ENCODE measurements around the gene TSHZ2.

TSHZ2 gene

GRCh38 chr20:53409447-53409717 is 437.2 kb downstream of the TSHZ2 start:
- TF ChIP-seq REST (IDR thresholded peaks at IDR 0.05; ENCODE audit: insufficient read depth in 1 of 2, low read depth in 2 of 2, low read length in 2 of 2) (no peak), FOXP2 (optimal IDR thresholded peaks at IDR 0.05; ENCODE audit: borderline replicate concordance, extremely low read depth, extremely low read length, insufficient read depth) (no peak), TAF1 (IDR thresholded peaks at IDR 0.05; ENCODE audit: borderline replicate concordance, insufficient read depth, low read length) (no peak), POLR2AphosphoS5 (IDR thresholded peaks at IDR 0.05; ENCODE audit: low read depth, low read length) (no peak), SIN3A (IDR thresholded peaks at IDR 0.05; ENCODE audit: borderline replicate concordance, insufficient read depth, low read length) (no peak)

GRCh38 chr20:53411129-53411528 is 439.0 kb downstream of the TSHZ2 start:
- TF ChIP-seq FOXP2 (optimal IDR thresholded peaks at IDR 0.05; ENCODE audit: borderline replicate concordance, extremely low read depth, extremely low read length, insufficient read depth) (no peak), TAF1 (IDR thresholded peaks at IDR 0.05; ENCODE audit: borderline replicate concordance, insufficient read depth, low read length) (no peak), REST (IDR thresholded peaks at IDR 0.05; ENCODE audit: insufficient read depth in 1 of 2, low read depth in 2 of 2, low read length in 2 of 2) (no peak), SIN3A (IDR thresholded peaks at IDR 0.05; ENCODE audit: borderline replicate concordance, insufficient read depth, low read length) (no peak), POLR2AphosphoS5 (IDR thresholded peaks at IDR 0.05; ENCODE audit: low read depth, low read length) (no peak)

GRCh38 chr20:53411891-53412290 is 439.7 kb downstream of the TSHZ2 start:
- TF ChIP-seq FOXP2 (optimal IDR thresholded peaks at IDR 0.05; ENCODE audit: borderline replicate concordance, extremely low read depth, extremely low read length, insufficient read depth) (no peak), REST (IDR thresholded peaks at IDR 0.05; ENCODE audit: insufficient read depth in 1 of 2, low read depth in 2 of 2, low read length in 2 of 2) (no peak), POLR2AphosphoS5 (IDR thresholded peaks at IDR 0.05; ENCODE audit: low read depth, low read length) (no peak), TAF1 (IDR thresholded peaks at IDR 0.05; ENCODE audit: borderline replicate concordance, insufficient read depth, low read length) (no peak), SIN3A (IDR thresholded peaks at IDR 0.05; ENCODE audit: borderline replicate concordance, insufficient read depth, low read length) (no peak)

- TF ChIP-seq TAF1 (IDR thresholded peaks at IDR 0.05; ENCODE audit: borderline replicate concordance, insufficient read depth, low read length) (no peak), REST (IDR thresholded peaks at IDR 0.05; ENCODE audit: insufficient read depth in 1 of 2, low read depth in 2 of 2, low read length in 2 of 2) (no peak), POLR2AphosphoS5 (IDR thresholded peaks at IDR 0.05; ENCODE audit: low read depth, low read length) (no peak), SIN3A (IDR thresholded peaks at IDR 0.05; ENCODE audit: borderline replicate concordance, insufficient read depth, low read length) (no peak), FOXP2 (optimal IDR thresholded peaks at IDR 0.05; ENCODE audit: borderline replicate concordance, extremely low read depth, extremely low read length, insufficient read depth) (no peak)
Measured at GRCh38 chr20:53412577-53413185, 440.5 kb downstream of the TSHZ2 start.

GRCh38 chr20:53413186-53413631 is 441.1 kb downstream of the TSHZ2 start:
- TF ChIP-seq FOXP2 (optimal IDR thresholded peaks at IDR 0.05; ENCODE audit: borderline replicate concordance, extremely low read depth, extremely low read length, insufficient read depth) = no peak
- TF ChIP-seq POLR2AphosphoS5 (IDR thresholded peaks at IDR 0.05; ENCODE audit: low read depth, low read length) = no peak
- TF ChIP-seq SIN3A (IDR thresholded peaks at IDR 0.05; ENCODE audit: borderline replicate concordance, insufficient read depth, low read length) = no peak
- no peak for TF ChIP-seq TAF1 (IDR thresholded peaks at IDR 0.05; ENCODE audit: borderline replicate concordance, insufficient read depth, low read length)
- TF ChIP-seq REST (IDR thresholded peaks at IDR 0.05; ENCODE audit: insufficient read depth in 1 of 2, low read depth in 2 of 2, low read length in 2 of 2) = no peak

Data from PFSK-1 (cell line).